Fibroblast of lung (primary cell): ENCODE data around the gene GALR1. TPM values are rescaled to one million over a fixed set of nuclear protein-coding genes. Genes with fewer than 3 reads are reported as not detected.

Source experiments
- DNase-seq, 2 donors: peaks; one replicate each; pipeline versions ENCODE4 v3.0.0 to v3.0.0-alpha.2; 2010; ENCODE audit warnings: low read depth in 2 of 2
- H2AFZ ChIP-seq: 2 replicates; pipeline ENCODE4 v1.5.1; 2012; ENCODE audit warnings: low read length, control low read depth, inconsistent platforms
- H3K27ac ChIP-seq: 2 replicates; pipeline ENCODE4 v1.5.1; 2011; ENCODE audit warnings: low read length, control low read depth; ENCODE audit not compliant: insufficient read depth
- H3K27me3 ChIP-seq: 2 replicates; pipeline ENCODE4 v1.5.1; 2011; ENCODE audit warnings: mild to moderate bottlenecking, low read length; ENCODE audit not compliant: control insufficient read depth, insufficient read depth
- H3K36me3 ChIP-seq: 2 replicates; pipeline ENCODE4 v1.5.1; 2011; ENCODE audit warnings: low read length; ENCODE audit not compliant: control insufficient read depth, insufficient read depth
- H3K4me1 ChIP-seq: 2 replicates; pipeline ENCODE4 v1.5.1; 2011; ENCODE audit warnings: low read length; ENCODE audit not compliant: control insufficient read depth, insufficient read depth; ENCODE audit errors: extremely low read depth
- H3K4me2 ChIP-seq: 2 replicates; pipeline ENCODE4 v1.5.1; 2011; ENCODE audit warnings: low read length, control low read depth; ENCODE audit not compliant: insufficient read depth; ENCODE audit errors: extremely low read depth
- H3K4me3 ChIP-seq, 4 experiments: fragments of 200-600 bp in 1 of 4; sonication (generic) in 1 of 4; replicated peaks in 1 of 4; 2 replicates each; pipeline ENCODE4 v1.5.1; 2011 to 2016; ENCODE audit warnings: low read length in 4 of 4, low read depth in 3 of 4, mild to moderate bottlenecking in 3 of 4, control low read depth in 2 of 4, inconsistent platforms in 1 of 4, mixed read lengths in 1 of 4; ENCODE audit not compliant: insufficient read depth in 1 of 4; ENCODE audit errors: control extremely low read depth in 1 of 4
- H3K79me2 ChIP-seq: 2 replicates; pipeline ENCODE4 v1.5.1; 2012; ENCODE audit warnings: mild to moderate bottlenecking, low read length, inconsistent platforms; ENCODE audit not compliant: control insufficient read depth, insufficient read depth
- H3K9ac ChIP-seq: 2 replicates; pipeline ENCODE4 v1.5.1; 2011; ENCODE audit warnings: mild to moderate bottlenecking, low read length, control low read depth; ENCODE audit not compliant: insufficient read depth
- H3K9me3 ChIP-seq: 2 replicates; pipeline ENCODE4 v1.5.1; 2012; ENCODE audit warnings: low read depth, low read length; ENCODE audit not compliant: control insufficient read depth, insufficient read depth
- H4K20me1 ChIP-seq: 2 replicates; pipeline ENCODE4 v1.5.1; 2011; ENCODE audit warnings: low read length; ENCODE audit not compliant: control insufficient read depth, insufficient read depth; ENCODE audit errors: extremely low read depth
- EZH2 ChIP-seq: IDR thresholded peaks from 2 replicates; pipeline ENCODE4 v1.5.1; 2012; ENCODE audit warnings: low read length, control low read depth, mild to moderate bottlenecking; ENCODE audit errors: missing control alignments
- polyA plus RNA-seq, 2 donors: library from polyadenylated mRNA; depleted of rRNA in 1 of 2; stranded (reverse) in 1 of 2; unstranded in 1 of 2; fragments of >200 nt; gene quantifications; 2 replicates each; pipeline ENCODE4 v1.2.1, GENCODE V29; 2011 to 2012; ENCODE audit warnings: missing spikeins in 1 of 2
- total RNA-seq: library from RNA; depleted of rRNA; stranded (reverse); fragments of >200 nt; gene quantifications from 2 replicates; pipeline ENCODE4 v1.2.1, GENCODE V29; 2014
- TF ChIP-seq, protein P1 (sequence below), 2 donors: IDR thresholded peaks in 1 of 2; conservative IDR thresholded peaks in 1 of 2; 1 replicate in 1 of 2; 2 replicates in 1 of 2; pipeline ENCODE4 v1.5.1; 2011 to 2012; ENCODE audit warnings: low read length in 2 of 2, control low read depth in 1 of 2, inconsistent platforms in 1 of 2, low read depth in 1 of 2, mild to moderate bottlenecking in 1 of 2

The GALR1 gene
- total and polyA plus RNA-seq, 2 donors (not counting 1 experiment from before 2014, with no cell fraction given): not detected

DNA sequence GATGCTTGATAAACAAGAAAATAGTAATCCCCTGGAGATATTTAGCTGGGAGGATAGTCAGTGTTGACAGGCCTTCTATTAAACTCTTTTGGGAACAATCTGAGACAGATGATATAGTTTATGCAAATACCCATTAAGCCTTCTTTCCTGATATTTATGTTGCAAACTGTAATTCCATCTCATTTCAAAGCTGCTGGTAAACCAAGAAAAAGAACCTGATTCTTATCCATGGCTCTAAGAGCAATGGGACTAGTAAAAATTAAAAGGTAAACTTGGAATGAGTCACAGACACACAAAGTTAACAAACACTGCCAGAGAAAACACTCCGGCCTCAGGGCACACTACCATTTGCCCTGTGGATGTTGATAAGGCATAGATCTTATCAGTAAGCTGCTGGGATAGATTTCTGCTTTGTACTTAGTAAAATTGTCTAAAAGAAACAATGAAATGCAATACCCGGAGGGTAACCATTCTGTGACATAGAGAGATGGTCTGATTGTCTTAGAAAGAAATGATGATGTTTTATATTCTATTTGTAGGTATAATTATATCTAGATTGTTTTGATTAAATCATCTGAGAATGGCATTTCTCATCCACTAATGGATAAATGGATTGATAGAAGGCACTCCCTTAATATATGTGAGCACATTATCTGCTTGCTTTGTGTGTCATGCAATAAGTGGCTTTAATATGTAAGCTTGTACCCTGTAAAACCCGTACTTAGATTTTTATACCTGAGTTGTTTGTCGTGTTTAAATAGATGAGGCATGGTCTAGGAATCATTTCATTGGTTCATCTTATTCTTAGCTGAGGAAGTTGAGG is 13.2 kb downstream of the GALR1 start:
- Histone ChIP-seq H3K9ac (no peak overlapping the region), H3K4me2 (no peak overlapping the region), H3K79me2 (no peaks in the 10 kb centered on the region), H3K4me3 (no peak overlapping the region), H3K36me3 (no peaks in the 10 kb centered on the region), H2AFZ (no peak overlapping the region), H3K4me1 (no peaks in the 10 kb centered on the region), H4K20me1 (no peaks in the 10 kb centered on the region), H3K9me3 (no peaks in the 10 kb centered on the region), H3K27ac (no peak overlapping the region), H3K27me3 (no peaks in the 10 kb centered on the region)
- DNase-seq: no peak
- TF ChIP-seq, protein P1, sequence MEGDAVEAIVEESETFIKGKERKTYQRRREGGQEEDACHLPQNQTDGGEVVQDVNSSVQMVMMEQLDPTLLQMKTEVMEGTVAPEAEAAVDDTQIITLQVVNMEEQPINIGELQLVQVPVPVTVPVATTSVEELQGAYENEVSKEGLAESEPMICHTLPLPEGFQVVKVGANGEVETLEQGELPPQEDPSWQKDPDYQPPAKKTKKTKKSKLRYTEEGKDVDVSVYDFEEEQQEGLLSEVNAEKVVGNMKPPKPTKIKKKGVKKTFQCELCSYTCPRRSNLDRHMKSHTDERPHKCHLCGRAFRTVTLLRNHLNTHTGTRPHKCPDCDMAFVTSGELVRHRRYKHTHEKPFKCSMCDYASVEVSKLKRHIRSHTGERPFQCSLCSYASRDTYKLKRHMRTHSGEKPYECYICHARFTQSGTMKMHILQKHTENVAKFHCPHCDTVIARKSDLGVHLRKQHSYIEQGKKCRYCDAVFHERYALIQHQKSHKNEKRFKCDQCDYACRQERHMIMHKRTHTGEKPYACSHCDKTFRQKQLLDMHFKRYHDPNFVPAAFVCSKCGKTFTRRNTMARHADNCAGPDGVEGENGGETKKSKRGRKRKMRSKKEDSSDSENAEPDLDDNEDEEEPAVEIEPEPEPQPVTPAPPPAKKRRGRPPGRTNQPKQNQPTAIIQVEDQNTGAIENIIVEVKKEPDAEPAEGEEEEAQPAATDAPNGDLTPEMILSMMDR (conservative IDR thresholded peaks at IDR 0.05 in 1 of 2, IDR thresholded peaks at IDR 0.05 in 1 of 2; ENCODE audit: low read depth in 1 of 2, low read length in 2 of 2): no peak
- no peak for TF ChIP-seq EZH2

DNA sequence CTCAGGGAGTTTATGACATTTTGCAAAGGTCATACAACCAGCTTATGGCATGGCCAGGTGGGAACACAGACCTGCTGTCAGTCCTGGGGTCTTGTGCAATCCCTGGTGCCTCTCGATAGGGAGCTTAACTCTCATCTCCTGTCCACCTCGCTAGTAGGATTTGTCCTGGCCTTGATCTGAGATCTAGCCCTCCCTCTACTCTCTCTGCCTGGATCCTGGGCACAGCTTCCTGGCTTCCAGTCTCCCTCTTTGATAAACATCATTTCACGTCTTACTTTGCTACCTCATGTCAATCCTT is 13.8 kb downstream of the GALR1 start:
- Histone ChIP-seq H3K27ac (no peak overlapping the region), H3K4me3 (no peak overlapping the region), H3K4me1 (no peaks in the 10 kb centered on the region), H3K27me3 (no peaks in the 10 kb centered on the region), H3K79me2 (no peaks in the 10 kb centered on the region), H4K20me1 (no peaks in the 10 kb centered on the region), H3K4me2 (no peak overlapping the region), H3K9me3 (no peaks in the 10 kb centered on the region), H2AFZ (no peak overlapping the region), H3K36me3 (no peaks in the 10 kb centered on the region), H3K9ac (no peak overlapping the region)
- DNase-seq: no peak
- TF ChIP-seq, protein P1 (conservative IDR thresholded peaks at IDR 0.05 in 1 of 2, IDR thresholded peaks at IDR 0.05 in 1 of 2; ENCODE audit: low read depth in 1 of 2, low read length in 2 of 2): no peak
- TF ChIP-seq EZH2: no peak

DNA sequence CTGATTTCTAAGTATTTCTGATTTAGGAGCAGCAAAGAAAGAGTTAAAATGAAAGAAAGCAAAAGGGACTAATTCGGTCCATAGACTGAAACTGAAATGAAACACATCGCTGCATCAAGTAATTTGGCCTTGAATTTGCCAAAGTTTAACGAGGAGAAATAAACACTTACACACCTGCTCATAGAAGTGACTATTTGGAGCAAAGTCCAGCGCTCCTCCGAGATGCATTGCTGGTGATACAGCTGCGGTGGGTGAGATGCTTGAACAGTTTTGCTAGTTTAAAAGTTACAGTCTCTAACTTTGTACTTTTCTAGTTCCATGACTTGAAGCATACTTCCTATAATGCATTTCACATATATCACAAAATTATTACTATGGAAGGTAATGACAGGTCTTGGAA is 18.3 kb downstream of the GALR1 start:
- Histone ChIP-seq H3K27me3 (no peaks in the 10 kb centered on the region), H3K36me3 (no peaks in the 10 kb centered on the region), H3K4me3 (no peak overlapping the region), H4K20me1 (no peaks in the 10 kb centered on the region), H3K9ac (no peak overlapping the region), H3K27ac (no peak overlapping the region), H2AFZ (no peak overlapping the region), H3K79me2 (no peaks in the 10 kb centered on the region), H3K4me2 (no peak overlapping the region), H3K4me1 (no peaks in the 10 kb centered on the region), H3K9me3 (no peaks in the 10 kb centered on the region)
- no peak for DNase-seq
- no peak for TF ChIP-seq EZH2
- TF ChIP-seq, protein P1 (conservative IDR thresholded peaks at IDR 0.05 in 1 of 2, IDR thresholded peaks at IDR 0.05 in 1 of 2; ENCODE audit: low read depth in 1 of 2, low read length in 2 of 2): no peak
